Esophagus muscularis mucosa (tissue), 4 donors: ENCODE results near the gene GSN. TPM values are rescaled to one million over a fixed set of nuclear protein-coding genes. Genes with fewer than 3 reads are reported as not detected.

Experiments used
- DNase-seq: peaks from one replicate; pipeline ENCODE4 v3.0.0-alpha.2; 2017; ENCODE audit errors: extremely low spot score
- H3K27ac ChIP-seq, 4 donors: fragments of 200-600 bp; sonication (generic); replicated peaks in 1 of 4; 1 replicate in 3 of 4; 2 replicates in 1 of 4; pipeline ENCODE4 v1.5.1; 2016 to 2019; ENCODE audit warnings: mild to moderate bottlenecking in 1 of 4
- H3K27me3 ChIP-seq, 4 donors: fragments of 200-600 bp; sonication (generic); one replicate each; pipeline versions ENCODE4 v1.5.1 to v1.6.0; 2016 to 2019
- H3K36me3 ChIP-seq, 4 donors: fragments of 200-600 bp; sonication (generic); one replicate each; pipeline ENCODE4 v1.5.1; 2016 to 2019
- H3K4me1 ChIP-seq, 4 donors: fragments of 200-600 bp; sonication (generic); one replicate each; pipeline ENCODE4 v1.5.1; 2016 to 2019
- H3K4me3 ChIP-seq, 4 donors: fragments of 200-600 bp; sonication (generic); 1 replicate in 2 of 4; 2 replicates in 2 of 4; pipeline ENCODE4 v1.5.1; 2016 to 2019; ENCODE audit warnings: mild to moderate bottlenecking in 4 of 4, moderate library complexity in 1 of 4
- H3K9me3 ChIP-seq, 4 donors: fragments of 200-600 bp; sonication (generic); 1 replicate in 3 of 4; 2 replicates in 1 of 4; pipeline ENCODE4 v1.5.1; 2016 to 2019
- CTCF ChIP-seq, 3 experiments: fragments of 200-600 bp in 2 of 3; fragments of 450-650 bp in 1 of 3; sonication (generic) in 2 of 3; IDR thresholded peaks; one replicate each; pipeline ENCODE4 v1.5.1; 2017 to 2019; ENCODE audit warnings: antibody characterized with exemption in 3 of 3, mild to moderate bottlenecking in 2 of 3, moderate library complexity in 1 of 3
- EP300 ChIP-seq: sonication (generic); formaldehyde crosslinking; IDR thresholded peaks from one replicate; pipeline ENCODE4 v1.6.1; 2017; ENCODE audit warnings: antibody characterized with exemption
- POLR2A ChIP-seq: fragments of 450-650 bp; IDR thresholded peaks from one replicate; pipeline ENCODE4 v1.6.1; 2017; ENCODE audit warnings: antibody characterized with exemption, moderate library complexity, mild to moderate bottlenecking, low read depth
- POLR2AphosphoS5 ChIP-seq, 2 donors: sonication (generic); formaldehyde crosslinking; IDR thresholded peaks; one replicate each; pipeline ENCODE4 v1.6.1; 2017; ENCODE audit warnings: antibody characterized with exemption in 2 of 2
- WGBS: methylation state at CpG from one replicate; pipeline ENCODE4 v1.1.5; 2018; 5-methylcytosine and 5-hydroxymethylcytosine counted together
- intact Hi-C: fragments of 100-400 bp; cut with DNase I; formaldehyde crosslinking; loops from one replicate; pipeline ENCODE4 v1.15.1; 2023
- total RNA-seq, 4 donors: library from RNA; depleted of rRNA; stranded (reverse); fragments of >200 nt; gene quantifications; one replicate each; pipeline versions ENCODE4 v1.1.0 to v1.2.1, GENCODE V29; 2016

The GSN gene
- total RNA-seq, 4 donors from 2014 or later, result 2,509 to 3,811 (median 3,170) TPM

GRCh38 chr9:121242219-121242958, 25.6 kb upstream of the GSN start:
- TF ChIP-seq POLR2AphosphoS5 (IDR thresholded peaks at IDR 0.05) (peak in 1 of 2 donors; percentile 20), EP300 (no peak), CTCF (IDR thresholded peaks at IDR 0.05) (no peak), POLR2A (no peak)
- Histone ChIP-seq H3K4me1 (peaks cover 0 to 18% (median 14%) of the 10 kb centered on the region in 4 donors), H3K9me3 (no peaks in the 10 kb centered on the region), H3K27me3 (no peaks in the 10 kb centered on the region), H3K4me3 (no peak overlapping the region), H3K27ac (peak overlapping the region; percentile 56 to 72 (median 64)), H3K36me3 (no peaks in the 10 kb centered on the region)
- DNase-seq, result no peak
- 50% methylated on average over 5 of the region's 5 CpGs for WGBS
- intact Hi-C loops, result no loop called here

GRCh38 chr9:121242959-121243346, 25.0 kb upstream of the GSN start:
- no peaks in the 10 kb centered on the region for H3K9me3 ChIP-seq
- no peaks in the 10 kb centered on the region for H3K36me3 ChIP-seq
- H3K4me3 ChIP-seq, result no peak overlapping the region
- TF ChIP-seq EP300, result no peak
- TF ChIP-seq POLR2AphosphoS5 (IDR thresholded peaks at IDR 0.05), result peak in 1 of 2 donors; percentile 45
- TF ChIP-seq POLR2A, result no peak
- H3K27ac ChIP-seq, result peak overlapping the region; percentile 56 to 72 (median 64)
- no peak for DNase-seq
- 72% methylated on average over 4 of the region's 4 CpGs for WGBS
- H3K4me1 ChIP-seq, result peaks cover 0 to 18% (median 14%) of the 10 kb centered on the region in 4 donors
- intact Hi-C loops, result no loop called here
- no peaks in the 10 kb centered on the region for H3K27me3 ChIP-seq

- H3K9me3 ChIP-seq, result no peaks in the 10 kb centered on the region
- TF ChIP-seq EP300 (no peak), CTCF (IDR thresholded peaks at IDR 0.05) (no peak), POLR2AphosphoS5 (IDR thresholded peaks at IDR 0.05) (no peak), POLR2A (no peak)
- H3K27ac ChIP-seq, result no peak overlapping the region
- WGBS, result 77% methylated on average over 12 of the region's 12 CpGs
- H3K4me3 ChIP-seq, result no peak overlapping the region
- peaks cover 0 to 15% (median 11%) of the 10 kb centered on the region in 4 donors for H3K4me1 ChIP-seq
- intact Hi-C loops, result no loop called here
- no peaks in the 10 kb centered on the region for H3K27me3 ChIP-seq
- no peaks in the 10 kb centered on the region for H3K36me3 ChIP-seq
- DNase-seq, result no peak
These were observed 21.0 kb upstream of the GSN start for GRCh38 chr9:121246821-121247561.

- intact Hi-C loops, result no loop called here
- Histone ChIP-seq H3K4me3 (no peak overlapping the region), H3K4me1 (no peaks in the 10 kb centered on the region), H3K9me3 (no peaks in the 10 kb centered on the region), H3K36me3 (no peaks in the 10 kb centered on the region), H3K27ac (no peak overlapping the region), H3K27me3 (no peaks in the 10 kb centered on the region)
- DNase-seq, result no peak
- WGBS, result 79% methylated on average over 3 of the region's 3 CpGs
- TF ChIP-seq CTCF (IDR thresholded peaks at IDR 0.05) (no peak), EP300 (no peak), POLR2AphosphoS5 (IDR thresholded peaks at IDR 0.05) (no peak), POLR2A (no peak)
These were observed 18.4 kb upstream of the GSN start for GRCh38 chr9:121249563-121249962.

GRCh38 chr9:121252104-121252851, 15.7 kb upstream of the GSN start:
- no peak overlapping the region for H3K27ac ChIP-seq
- DNase-seq, result no peak
- no peaks in the 10 kb centered on the region for H3K4me1 ChIP-seq
- H3K36me3 ChIP-seq, result no peaks in the 10 kb centered on the region
- no peaks in the 10 kb centered on the region for H3K27me3 ChIP-seq
- H3K4me3 ChIP-seq, result no peak overlapping the region
- intact Hi-C loops, result no loop called here
- no peaks in the 10 kb centered on the region for H3K9me3 ChIP-seq
- WGBS, result 89% methylated on average over 5 of the region's 5 CpGs
- TF ChIP-seq EP300 (no peak), CTCF (IDR thresholded peaks at IDR 0.05) (no peak), POLR2A (no peak), POLR2AphosphoS5 (IDR thresholded peaks at IDR 0.05) (no peak)
